Activated CD8-positive, alpha-beta T cell treated with anti-CD3 and anti-CD28 coated beads for 36 hours (primary cell): Measurements from ENCODE around the gene PBX2. TPM values are rescaled to one million over a fixed set of nuclear protein-coding genes. Genes with fewer than 3 reads are reported as not detected.

Experiments used
- ATAC-seq: fragments of 200-7000 bp; cut with Tn5 transposase; one replicate; pipeline ENCODE4 v1.10.0; 2021; ENCODE audit warnings: mild to moderate bottlenecking, moderate library complexity
- CTCF ChIA-PET: fragments of 350-600 bp; sonication (Branson Sonifier 250); formaldehyde crosslinking; loops from one replicate; lab custom pipeline; 2021; ENCODE audit warnings: antibody characterized with exemption; lab: Charles Lee
- POLR2A ChIA-PET: fragments of 350-600 bp; sonication (Branson Sonifier 250); formaldehyde crosslinking; loops from one replicate; lab custom pipeline; 2021; ENCODE audit warnings: antibody characterized with exemption; lab: Charles Lee
- DNase-seq: peaks from one replicate; pipeline ENCODE4 v3.0.0-alpha.2; 2020
- H3K27ac Mint-ChIP-seq: one replicate; pipeline ENCODE4 v1.8.0; 2021; ENCODE audit warnings: mild to moderate bottlenecking, mixed read lengths
- H3K27me3 Mint-ChIP-seq: one replicate; pipeline ENCODE4 v1.8.0; 2021; ENCODE audit warnings: mixed read lengths
- H3K36me3 Mint-ChIP-seq: one replicate; pipeline ENCODE4 v1.8.0; 2021; ENCODE audit warnings: low read depth, mixed read lengths
- H3K4me1 Mint-ChIP-seq: one replicate; pipeline ENCODE4 v1.8.0; 2021; ENCODE audit warnings: low read depth, mixed read lengths
- H3K4me3 Mint-ChIP-seq: one replicate; pipeline ENCODE4 v1.8.0; 2021; ENCODE audit warnings: mild to moderate bottlenecking, moderate library complexity, mixed read lengths
- H3K9me3 Mint-ChIP-seq: one replicate; pipeline ENCODE4 v1.8.0; 2021; ENCODE audit warnings: mixed read lengths
- intact Hi-C: fragments of 100-400 bp; cut with micrococcal nuclease; formaldehyde crosslinking; loops from one replicate; pipeline ENCODE4 v1.10.0; 2022
- total RNA-seq, 2 experiments: library from RNA; stranded (reverse); gene quantifications; one replicate each; pipeline ENCODE4 v1.2.3, GENCODE V29; 2021
- TF ChIP-seq, protein P1 (sequence below): fragments of 200-600 bp; IDR thresholded peaks from one replicate; pipeline ENCODE4 v1.8.0; 2022; ENCODE audit warnings: antibody characterized with exemption, mild to moderate bottlenecking

Gene PBX2
- total RNA-seq, 2 experiments from 2014 or later = 59.6 to 64.2 TPM

- CTCF ChIA-PET = no interaction called here
- TF ChIP-seq, protein P1, sequence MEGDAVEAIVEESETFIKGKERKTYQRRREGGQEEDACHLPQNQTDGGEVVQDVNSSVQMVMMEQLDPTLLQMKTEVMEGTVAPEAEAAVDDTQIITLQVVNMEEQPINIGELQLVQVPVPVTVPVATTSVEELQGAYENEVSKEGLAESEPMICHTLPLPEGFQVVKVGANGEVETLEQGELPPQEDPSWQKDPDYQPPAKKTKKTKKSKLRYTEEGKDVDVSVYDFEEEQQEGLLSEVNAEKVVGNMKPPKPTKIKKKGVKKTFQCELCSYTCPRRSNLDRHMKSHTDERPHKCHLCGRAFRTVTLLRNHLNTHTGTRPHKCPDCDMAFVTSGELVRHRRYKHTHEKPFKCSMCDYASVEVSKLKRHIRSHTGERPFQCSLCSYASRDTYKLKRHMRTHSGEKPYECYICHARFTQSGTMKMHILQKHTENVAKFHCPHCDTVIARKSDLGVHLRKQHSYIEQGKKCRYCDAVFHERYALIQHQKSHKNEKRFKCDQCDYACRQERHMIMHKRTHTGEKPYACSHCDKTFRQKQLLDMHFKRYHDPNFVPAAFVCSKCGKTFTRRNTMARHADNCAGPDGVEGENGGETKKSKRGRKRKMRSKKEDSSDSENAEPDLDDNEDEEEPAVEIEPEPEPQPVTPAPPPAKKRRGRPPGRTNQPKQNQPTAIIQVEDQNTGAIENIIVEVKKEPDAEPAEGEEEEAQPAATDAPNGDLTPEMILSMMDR = no peak
- H3K27ac Mint-ChIP-seq = peak overlapping the region; percentile 34
- intact Hi-C loops = no loop called here
- H3K27me3 Mint-ChIP-seq = no peaks in the 10 kb centered on the region
- DNase-seq (no peak), ATAC-seq (no peak)
- POLR2A ChIA-PET = interaction anchor here (0.9 to 6.5 kb wide), 3 partner anchors 8 to 54 kb away, joined by 3 to 72 read pairs (median 6); partner anchors contain the start of genes ATF6B, GPSM3 and PBX2
- peaks cover 58% of the 10 kb centered on the region for H3K4me1 Mint-ChIP-seq
- no peak overlapping the region for H3K4me3 Mint-ChIP-seq
- H3K36me3 Mint-ChIP-seq = peaks cover 52% of the 10 kb centered on the region
- no peaks in the 10 kb centered on the region for H3K9me3 Mint-ChIP-seq
Observed at GRCh38 chr6:32181915-32182529, 8.0 kb downstream of the PBX2 start.

DNA sequence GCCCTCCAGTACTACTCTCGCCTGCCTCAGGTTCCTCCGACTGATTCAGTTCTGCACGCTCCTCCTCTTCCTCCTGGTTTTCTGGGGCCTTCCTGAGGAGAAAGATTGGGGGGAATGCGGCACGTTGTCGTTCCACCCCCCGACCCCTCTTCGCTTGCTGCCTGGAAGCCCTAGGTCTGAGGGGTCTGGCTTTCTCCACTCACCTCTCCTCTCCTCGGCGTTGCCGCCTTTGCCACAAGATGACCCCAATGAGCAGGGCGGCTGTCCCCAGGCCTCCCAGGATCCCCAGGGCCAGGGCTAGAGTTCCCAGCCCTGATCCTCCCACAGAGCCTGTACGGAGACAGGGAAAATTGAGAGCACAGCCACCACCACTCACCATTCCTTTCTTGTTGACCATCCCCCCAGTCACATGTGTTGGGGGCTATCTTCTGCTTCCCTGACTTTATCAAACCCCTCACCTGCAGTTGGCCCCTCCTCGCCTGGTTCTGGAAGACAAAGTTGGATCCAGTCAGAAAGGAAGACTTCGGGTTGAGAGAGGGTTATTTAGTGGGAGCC, 8.8 kb downstream of the PBX2 start:
- H3K4me1 Mint-ChIP-seq = peaks cover 58% of the 10 kb centered on the region

DNA sequence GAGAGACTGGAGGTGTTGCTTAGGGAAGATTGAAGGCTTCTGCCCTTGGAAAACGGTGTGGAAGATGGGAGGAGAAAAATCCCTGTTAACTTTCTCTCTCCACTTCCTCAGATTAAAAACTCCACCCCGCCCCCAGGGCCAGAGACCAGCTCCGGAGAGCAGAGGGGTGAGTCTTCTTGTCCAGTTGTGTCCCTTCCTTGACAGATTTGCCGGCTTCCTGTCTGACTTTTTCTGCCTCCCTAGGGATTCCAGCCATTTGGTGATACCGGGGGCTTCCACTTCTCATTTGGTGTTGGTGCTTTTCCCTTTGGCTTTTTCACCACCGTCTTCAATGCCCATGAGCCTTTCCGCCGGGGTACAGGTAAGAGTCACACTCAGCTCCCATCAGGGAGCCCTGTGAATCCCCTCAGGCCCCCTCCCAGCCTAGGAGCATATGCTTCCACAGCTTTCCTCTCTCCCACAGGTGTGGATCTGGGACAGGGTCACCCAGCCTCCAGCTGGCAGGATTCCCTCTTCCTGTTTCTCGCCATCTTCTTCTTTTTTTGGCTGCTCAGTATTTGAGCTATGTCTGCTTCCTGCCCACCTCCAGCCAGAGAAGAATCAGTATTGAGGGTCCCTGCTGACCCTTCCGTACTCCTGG, 10.1 kb downstream of the PBX2 start:
- CTCF ChIA-PET = interaction anchor here (0.8 to 1.7 kb wide), 5 partner anchors 13 to 61 kb away, joined by 3 to 6 read pairs (median 4); no protein-coding TSS in a partner anchor
- H3K27me3 Mint-ChIP-seq = no peaks in the 10 kb centered on the region
- intact Hi-C loops = loop anchor here (2.0 kb wide), 1 partner anchor 15 kb away; no protein-coding TSS in a partner anchor
- H3K4me1 Mint-ChIP-seq = peaks cover 55% of the 10 kb centered on the region
- peaks cover 37% of the 10 kb centered on the region for H3K36me3 Mint-ChIP-seq
- TF ChIP-seq, protein P1 = no peak
- ATAC-seq (no peak), DNase-seq (no peak)
- no peaks in the 10 kb centered on the region for H3K9me3 Mint-ChIP-seq
- POLR2A ChIA-PET = interaction anchor here (1.0 to 6.5 kb wide), 3 partner anchors 10 to 49 kb away, joined by 3 to 72 read pairs (median 8); partner anchors contain the start of genes FKBPL, GPSM3 and PBX2
- peak overlapping the region; percentile 94 for H3K4me3 Mint-ChIP-seq
- H3K27ac Mint-ChIP-seq = peak overlapping the region; percentile 75

More for the DNA sequence above, 8.8 kb downstream of the PBX2 start:
- Mint-ChIP-seq H3K27me3 (no peaks in the 10 kb centered on the region), H3K36me3 (peaks cover 44% of the 10 kb centered on the region), H3K9me3 (no peaks in the 10 kb centered on the region), H3K4me3 (no peak overlapping the region), H3K27ac (peak overlapping the region; percentile 50)
- TF ChIP-seq, protein P1 = no peak
- DNase-seq = no peak
- POLR2A ChIA-PET = interaction anchor here (6.5 kb wide), 1 partner anchor 9 kb away, joined by 72 read pairs; the partner anchor contains the start of genes GPSM3 and PBX2
- intact Hi-C loops = no loop called here
- ATAC-seq = no peak
- CTCF ChIA-PET = no interaction called here

DNA sequence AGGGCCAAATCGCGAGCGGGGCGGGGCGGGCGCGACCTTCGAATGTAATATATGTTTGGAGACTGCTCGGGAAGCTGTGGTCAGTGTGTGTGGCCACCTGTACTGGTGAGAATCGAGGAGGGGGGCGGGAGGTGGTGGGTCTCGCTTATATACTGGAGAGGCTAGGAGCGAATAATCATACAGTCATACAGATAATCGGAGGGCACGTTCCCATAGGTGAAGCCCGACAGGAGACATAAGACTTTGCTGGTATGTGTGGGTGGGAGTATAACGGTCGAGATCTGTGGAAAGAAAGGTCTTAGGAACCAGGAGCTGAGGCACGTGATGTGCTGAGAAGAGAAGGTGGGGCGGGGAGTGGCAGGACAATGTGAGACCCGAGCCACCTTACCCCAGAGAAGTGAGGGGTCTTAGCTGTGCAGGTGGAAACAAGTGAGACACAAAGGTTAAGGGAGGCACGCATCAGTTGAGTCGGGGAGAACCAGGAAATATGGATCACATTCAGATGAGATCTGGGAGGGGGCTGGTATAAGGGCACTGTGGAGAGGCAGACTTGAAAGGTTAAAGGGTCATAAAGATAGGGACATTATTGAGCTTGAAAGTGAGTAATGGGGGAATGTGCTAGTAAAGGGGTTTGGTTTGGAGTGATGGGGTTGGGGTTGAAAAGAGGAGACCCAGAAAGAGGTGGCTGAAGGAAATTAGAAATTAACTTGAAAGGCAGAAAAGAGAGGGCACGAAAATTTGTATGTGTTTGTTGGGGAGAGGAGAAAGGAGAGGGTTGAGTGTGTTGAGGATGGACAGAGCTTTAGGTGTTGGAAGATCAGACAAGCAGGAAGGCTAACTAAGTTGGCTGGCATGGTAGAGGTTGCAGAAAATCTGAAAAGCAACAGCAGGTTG, 11.2 kb downstream of the PBX2 start:
- intact Hi-C loops = loop anchor here (2.0 kb wide), 1 partner anchor 16 kb away; no protein-coding TSS in a partner anchor
- H3K9me3 Mint-ChIP-seq = no peaks in the 10 kb centered on the region
- H3K4me1 Mint-ChIP-seq = peaks cover 62% of the 10 kb centered on the region
- CTCF ChIA-PET = interaction anchor here (0.8 to 1.7 kb wide), 5 partner anchors 14 to 60 kb away, joined by 3 to 6 read pairs (median 4); no protein-coding TSS in a partner anchor
- H3K4me3 Mint-ChIP-seq = peak overlapping the region; percentile 94
- POLR2A ChIA-PET = interaction anchor here (0.9 to 6.5 kb wide), 6 partner anchors 11 to 50 kb away, joined by 3 to 72 read pairs (median 6); partner anchors contain the start of genes ATF6B, FKBPL, GPSM3 and PBX2
- peaks cover 34% of the 10 kb centered on the region for H3K36me3 Mint-ChIP-seq
- ATAC-seq (no peak), DNase-seq (no peak)
- TF ChIP-seq, protein P1 = no peak
- peak overlapping the region; percentile 96 for H3K27ac Mint-ChIP-seq
- H3K27me3 Mint-ChIP-seq = no peaks in the 10 kb centered on the region
